Keratinocyte (primary cell): ENCODE data around the gene PLXNB1.

Experiments
- EZH2 ChIP-seq: IDR thresholded peaks from one replicate; pipeline ENCODE4 v1.6.1; 2012; ENCODE audit warnings: inconsistent platforms, mild to moderate bottlenecking, low read length, moderate library complexity
- TF ChIP-seq, protein P1 (sequence below), 3 experiments: IDR thresholded peaks in 1 of 3; conservative IDR thresholded peaks in 1 of 3; optimal IDR thresholded peaks in 1 of 3; 2 replicates in 2 of 3; 3 replicates in 1 of 3; pipeline versions ENCODE3 to v1.5.1; 2011; ENCODE audit warnings: low read length in 3 of 3, mild to moderate bottlenecking in 3 of 3, moderate library complexity in 2 of 3, control low read depth in 1 of 3, inconsistent platforms in 1 of 3; ENCODE audit not compliant: insufficient read depth in 2 of 3; ENCODE audit errors: extremely low read depth in 1 of 3

DNA sequence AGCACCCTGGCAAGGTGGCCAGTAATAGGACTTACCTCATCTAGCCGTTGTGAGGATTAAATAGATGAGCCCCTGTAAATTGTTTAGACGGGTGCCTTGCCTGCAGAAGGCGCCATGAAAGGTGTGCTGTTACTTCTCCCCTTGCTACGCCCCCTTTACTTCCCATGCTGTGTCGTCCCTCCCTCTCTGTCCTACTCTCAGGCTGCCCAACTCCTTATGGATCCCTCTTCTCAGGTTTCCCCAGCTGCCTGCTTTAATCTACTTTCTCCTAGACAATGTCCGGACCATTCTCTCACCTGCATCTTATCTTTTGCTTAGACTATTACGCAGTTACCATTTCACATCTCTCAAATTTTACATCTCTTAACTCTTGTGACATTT is 59.6 kb downstream of the PLXNB1 start:
- TF ChIP-seq EZH2, result no peak
- TF ChIP-seq, protein P1, sequence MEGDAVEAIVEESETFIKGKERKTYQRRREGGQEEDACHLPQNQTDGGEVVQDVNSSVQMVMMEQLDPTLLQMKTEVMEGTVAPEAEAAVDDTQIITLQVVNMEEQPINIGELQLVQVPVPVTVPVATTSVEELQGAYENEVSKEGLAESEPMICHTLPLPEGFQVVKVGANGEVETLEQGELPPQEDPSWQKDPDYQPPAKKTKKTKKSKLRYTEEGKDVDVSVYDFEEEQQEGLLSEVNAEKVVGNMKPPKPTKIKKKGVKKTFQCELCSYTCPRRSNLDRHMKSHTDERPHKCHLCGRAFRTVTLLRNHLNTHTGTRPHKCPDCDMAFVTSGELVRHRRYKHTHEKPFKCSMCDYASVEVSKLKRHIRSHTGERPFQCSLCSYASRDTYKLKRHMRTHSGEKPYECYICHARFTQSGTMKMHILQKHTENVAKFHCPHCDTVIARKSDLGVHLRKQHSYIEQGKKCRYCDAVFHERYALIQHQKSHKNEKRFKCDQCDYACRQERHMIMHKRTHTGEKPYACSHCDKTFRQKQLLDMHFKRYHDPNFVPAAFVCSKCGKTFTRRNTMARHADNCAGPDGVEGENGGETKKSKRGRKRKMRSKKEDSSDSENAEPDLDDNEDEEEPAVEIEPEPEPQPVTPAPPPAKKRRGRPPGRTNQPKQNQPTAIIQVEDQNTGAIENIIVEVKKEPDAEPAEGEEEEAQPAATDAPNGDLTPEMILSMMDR (optimal IDR thresholded peaks at IDR 0.05 in 1 of 3, IDR thresholded peaks at IDR 0.05 in 1 of 3, conservative IDR thresholded peaks at IDR 0.05 in 1 of 3; ENCODE audit: extremely low read depth in 1 of 3, insufficient read depth in 2 of 3, low read length in 3 of 3), result no peak
